ENCODE data around the gene AIDA. TPM values are rescaled to one million over a fixed set of nuclear protein-coding genes. Genes with fewer than 3 reads are reported as not detected.
"Not testable (repeated sequence)": the region's sequence is repeated elsewhere in the genome, so short reads cannot be mapped to it uniquely, and the experiment has no call there.

The AIDA gene
- total RNA-seq, 1 donor from 2014 or later, result 37.0 TPM

DNA sequence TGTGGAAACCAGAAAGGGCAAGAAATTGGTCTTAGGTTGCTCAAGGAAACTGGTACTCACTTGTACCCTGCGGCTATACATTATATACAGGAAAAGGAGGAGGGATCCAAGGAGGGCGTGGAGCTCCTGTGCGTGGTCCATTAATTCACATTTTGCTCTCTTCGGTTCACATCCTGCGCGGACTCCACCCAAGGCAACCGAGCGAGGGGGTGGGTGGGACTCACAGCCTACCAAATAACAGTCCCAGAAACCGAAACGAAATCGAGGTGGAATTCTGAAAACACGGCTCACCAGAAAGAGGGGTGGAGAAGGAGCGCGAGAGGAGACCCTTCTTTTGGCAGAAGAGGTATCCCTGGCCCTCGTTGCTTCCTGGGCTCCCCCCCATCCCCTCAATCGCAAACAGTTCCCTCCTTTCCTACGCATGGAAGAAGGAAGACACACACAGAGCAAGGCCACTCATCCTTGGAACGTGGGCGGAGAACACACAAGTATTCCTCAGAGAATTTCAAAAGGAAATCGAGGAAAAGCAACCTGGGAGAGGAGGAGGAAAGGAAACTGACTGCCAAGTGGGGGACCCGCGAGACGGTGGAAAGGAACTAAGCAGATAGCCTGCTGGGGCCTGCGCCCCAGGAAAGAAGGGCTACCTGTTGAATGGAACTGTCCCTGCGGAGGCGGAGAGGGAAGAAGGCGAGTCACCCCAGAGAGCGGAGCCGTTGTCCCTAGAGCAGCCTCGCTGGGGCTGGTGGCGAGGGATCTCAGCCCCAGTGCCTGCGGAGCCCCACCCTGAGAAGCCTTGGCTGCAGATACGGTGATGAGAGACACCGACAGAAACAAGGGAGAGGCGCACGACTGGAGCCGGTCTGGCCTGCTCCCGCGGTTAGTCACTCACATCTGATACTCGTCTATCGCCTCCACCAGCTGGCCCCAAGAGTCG, 705 bp downstream of the AIDA start:
- DNase-seq, result peak; percentile 39

GRCh38 chr1:222709700-222710153, 2.6 kb downstream of the AIDA start:
- DNase-seq, result no peak

DNA sequence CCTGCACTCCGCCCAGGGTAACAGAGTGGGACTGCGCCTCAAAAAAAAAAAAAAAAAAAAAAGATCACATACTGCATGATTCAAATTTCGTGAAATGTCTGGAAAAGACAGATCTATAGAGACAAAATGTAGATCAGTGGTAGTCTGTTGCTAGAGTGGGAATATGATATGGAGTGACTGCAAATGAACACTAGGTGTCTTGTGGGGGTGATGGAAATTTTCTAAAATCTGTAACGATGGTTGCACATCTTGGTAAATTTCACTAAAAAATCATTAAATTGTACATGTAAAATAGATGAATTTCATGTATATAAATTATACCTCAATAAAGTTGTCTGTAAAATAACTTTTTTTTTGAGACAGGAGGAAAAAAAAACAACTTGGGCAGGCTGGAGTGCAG, 5.5 kb downstream of the AIDA start:
- DNase-seq, result no peak

GRCh38 chr1:222704260-222704659, 8.0 kb downstream of the AIDA start:
- DNase-seq, result no peak

GRCh38 chr1:222702210-222702609, 10.1 kb downstream of the AIDA start:
- DNase-seq, result no peak

- no peak for DNase-seq
These were observed 14.5 kb downstream of the AIDA start for GRCh38 chr1:222697826-222698225.

GRCh38 chr1:222697203-222697602, 15.1 kb downstream of the AIDA start:
- DNase-seq, result no peak

DNA sequence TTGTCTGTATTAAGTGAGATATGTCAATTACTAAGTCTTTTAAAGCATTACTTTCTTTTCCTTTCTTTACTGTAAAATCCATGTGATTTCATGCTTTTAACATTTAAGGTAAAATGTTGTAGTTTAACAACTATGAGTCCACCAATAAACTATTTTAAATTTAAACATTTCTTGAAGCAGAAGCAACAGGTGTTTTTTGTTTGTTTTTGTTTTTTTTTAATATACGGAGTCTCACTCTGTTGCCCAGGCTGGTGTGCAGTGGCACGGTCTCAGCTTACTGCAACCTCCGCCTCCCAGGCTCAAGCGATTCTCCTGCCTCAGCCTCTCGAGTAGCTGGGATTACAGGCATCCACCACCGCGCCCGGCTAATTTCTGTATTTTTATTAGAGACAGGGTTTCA, 15.6 kb downstream of the AIDA start:
- DNase-seq, result no peak

DNA sequence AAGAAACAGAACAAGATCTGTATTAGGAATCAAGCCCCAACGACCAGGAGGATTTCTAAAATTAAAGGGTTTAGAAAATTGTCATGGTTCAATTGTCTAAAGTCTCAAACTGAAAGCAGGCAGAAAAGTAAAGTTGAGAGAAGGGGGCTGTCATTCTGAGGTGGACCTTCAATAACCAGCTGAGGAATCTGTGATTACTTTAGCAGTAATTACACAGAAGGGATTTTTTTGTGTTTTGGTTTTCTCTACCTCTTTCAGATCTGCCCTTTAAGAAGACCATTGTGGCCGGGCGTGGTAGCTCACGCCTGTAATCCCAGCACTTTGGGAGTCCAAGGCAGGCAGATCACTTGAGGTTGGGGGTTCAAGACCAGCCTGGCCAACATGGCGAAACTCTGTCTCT, 17.4 kb downstream of the AIDA start:
- no peak for DNase-seq

GRCh38 chr1:222691016-222691415, 21.3 kb downstream of the AIDA start:
- DNase-seq, result no peak

GRCh38 chr1:222680080-222680479, 32.2 kb downstream of the AIDA start:
- DNase-seq, result no peak

DNA sequence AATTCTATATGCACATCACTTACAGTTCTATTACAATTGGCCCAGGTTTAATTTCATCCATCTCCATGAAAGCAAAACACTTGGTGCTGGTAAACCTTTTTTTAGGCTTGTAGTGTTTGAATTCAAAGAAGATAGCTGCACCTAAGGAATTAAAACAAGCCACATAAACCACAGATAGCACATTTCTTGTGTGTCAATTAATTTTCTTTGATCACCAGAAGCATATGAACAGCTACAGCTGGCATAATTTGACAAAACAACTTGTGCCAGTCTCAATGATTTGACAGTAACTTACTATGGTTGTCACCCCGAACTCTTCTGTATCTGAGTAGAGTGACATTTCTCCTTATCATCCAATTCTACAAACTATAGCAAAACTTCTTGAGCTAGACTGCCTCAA, 42.2 kb downstream of the AIDA start:
- no peak for DNase-seq

DNA sequence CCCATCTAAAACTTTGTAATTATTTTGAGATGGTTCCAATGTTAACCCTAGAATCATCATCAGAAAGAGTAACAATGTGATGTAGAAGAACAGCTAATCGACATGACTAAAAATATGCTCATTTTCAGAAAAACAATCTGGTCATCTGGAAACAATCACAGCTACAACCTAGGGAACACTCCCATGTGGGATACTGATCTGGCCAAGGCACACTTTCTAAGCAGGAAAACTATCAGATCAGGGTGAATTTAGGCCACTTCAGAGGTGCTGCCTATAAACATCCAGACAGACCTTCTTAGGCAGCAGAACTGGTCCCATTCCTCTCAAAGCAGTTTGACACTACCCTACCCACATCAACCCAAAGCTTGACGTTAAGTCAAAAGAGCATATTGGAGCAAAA, 43.2 kb downstream of the AIDA start:
- not testable (repeated sequence) for DNase-seq

DNA sequence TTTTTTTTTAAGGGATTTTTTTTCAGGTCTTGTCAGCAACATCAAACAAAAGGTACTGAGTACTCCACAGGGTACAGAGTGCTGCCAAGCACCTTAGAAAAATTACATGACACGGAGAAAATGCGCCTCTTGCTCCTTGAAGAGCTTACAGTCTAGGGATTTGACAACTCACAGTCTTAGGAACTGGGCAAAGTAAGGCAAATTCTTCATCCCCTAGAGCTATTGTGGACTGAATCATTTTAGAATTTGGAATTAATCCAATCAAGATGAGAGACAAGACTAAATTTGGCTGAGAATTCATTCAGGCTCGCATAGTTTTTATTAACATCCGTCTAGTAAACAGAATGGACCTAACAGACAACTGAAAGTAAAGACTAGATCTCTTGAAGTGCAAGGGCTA, 44.1 kb downstream of the AIDA start:
- not testable (repeated sequence) for DNase-seq

GRCh38 chr1:222665964-222666363, 46.3 kb downstream of the AIDA start:
- DNase-seq, result no peak

- DNase-seq, result no peak
These were observed 48.8 kb downstream of the AIDA start for GRCh38 chr1:222663431-222663934.

DNA sequence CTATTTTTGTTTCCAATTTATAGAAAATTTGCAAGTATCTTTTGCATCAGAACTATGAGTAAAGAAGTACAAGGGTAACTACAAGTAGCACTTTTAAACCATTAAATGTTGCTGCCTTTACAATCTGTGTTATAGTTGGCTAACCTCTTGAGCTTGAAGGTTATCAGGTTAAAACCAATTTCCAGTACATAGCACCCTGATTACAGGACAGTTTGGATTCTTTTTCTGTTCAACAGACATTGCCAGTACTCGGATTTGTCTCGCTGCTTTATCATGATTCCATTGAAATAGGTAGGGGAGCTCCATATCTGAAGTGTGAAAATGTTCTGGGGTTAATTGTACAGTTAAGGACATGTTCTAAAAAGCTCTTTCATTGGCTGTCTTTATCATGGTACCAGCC, 54.4 kb downstream of the AIDA start:
- no peak for DNase-seq

- DNase-seq, result no peak
These were observed 55.7 kb downstream of the AIDA start for GRCh38 chr1:222656391-222657155.

GRCh38 chr1:222654849-222655248, 57.4 kb downstream of the AIDA start:
- no peak for DNase-seq

GRCh38 chr1:222653178-222653827, 59.0 kb downstream of the AIDA start:
- no peak for DNase-seq

DNA sequence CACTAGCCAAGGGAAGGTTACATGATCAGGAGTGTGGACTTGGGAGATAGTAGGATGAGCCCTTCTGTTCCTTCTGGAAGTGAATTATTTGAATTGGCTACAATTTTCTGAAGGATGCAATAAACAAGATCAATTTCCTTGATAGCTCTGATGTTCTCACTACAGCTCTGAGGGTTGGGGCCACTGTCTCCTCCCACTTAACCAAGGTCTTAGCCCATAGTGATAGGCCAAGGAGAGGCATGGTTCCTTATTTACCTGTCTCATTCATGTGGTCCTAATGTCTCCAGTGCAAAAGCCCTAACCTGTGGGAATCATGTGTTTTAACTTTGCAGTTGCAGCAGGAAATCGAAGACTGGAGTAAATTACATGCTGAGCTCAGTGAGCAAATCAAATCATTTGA, 59.6 kb downstream of the AIDA start:
- DNase-seq, result no peak

- DNase-seq, result no peak
These were observed 67.7 kb downstream of the AIDA start for GRCh38 chr1:222644636-222644980.
